GM21619 (cell line): ENCODE measurements around the gene TMPRSS5.
"Not testable (repeated sequence)": the region's sequence is repeated elsewhere in the genome, so short reads cannot be mapped to it uniquely, and the experiment has no call there.

Experiments
- ATAC-seq: cut with Tn5 transposase; IDR thresholded peaks from one replicate; pipeline ENCODE4 v1.9.1; 2021; ENCODE audit not compliant: unreplicated experiment

TMPRSS5 gene

DNA sequence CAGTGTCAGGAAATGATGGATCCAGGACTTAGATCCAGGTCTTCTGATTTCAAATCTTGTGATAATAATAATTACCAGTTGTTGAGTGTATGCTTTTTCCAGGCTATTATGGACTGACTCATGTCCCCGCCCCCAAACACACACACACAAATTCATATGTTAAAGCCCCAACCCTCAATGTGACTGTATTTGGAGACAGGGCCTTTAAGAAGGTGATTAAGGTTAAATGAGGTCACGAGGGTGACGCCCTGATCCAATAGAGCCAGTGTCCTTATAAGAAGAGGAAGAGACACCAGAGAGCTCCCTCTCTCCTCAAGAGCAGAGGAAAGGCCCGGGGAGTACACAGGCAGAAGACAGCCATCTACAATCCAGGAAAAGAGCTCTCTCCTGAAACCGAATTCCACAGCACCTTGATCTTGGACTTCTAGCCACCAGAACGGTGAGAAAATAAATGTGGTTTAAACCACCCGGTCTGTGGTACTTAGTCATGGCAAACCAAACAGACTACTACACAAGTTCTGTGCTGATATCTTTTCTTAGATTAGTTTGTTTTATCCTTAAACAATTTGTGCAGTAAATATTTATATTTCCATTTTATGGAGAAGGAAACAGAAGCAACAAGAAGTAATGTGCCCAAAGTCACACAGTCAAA is 8.2 kb downstream of the TMPRSS5 start:
- ATAC-seq = no peak

GRCh38 chr11:113697111-113697510 is 9.0 kb downstream of the TMPRSS5 start:
- ATAC-seq = no peak

GRCh38 chr11:113695207-113695606 is 10.9 kb downstream of the TMPRSS5 start:
- no peak for ATAC-seq

DNA sequence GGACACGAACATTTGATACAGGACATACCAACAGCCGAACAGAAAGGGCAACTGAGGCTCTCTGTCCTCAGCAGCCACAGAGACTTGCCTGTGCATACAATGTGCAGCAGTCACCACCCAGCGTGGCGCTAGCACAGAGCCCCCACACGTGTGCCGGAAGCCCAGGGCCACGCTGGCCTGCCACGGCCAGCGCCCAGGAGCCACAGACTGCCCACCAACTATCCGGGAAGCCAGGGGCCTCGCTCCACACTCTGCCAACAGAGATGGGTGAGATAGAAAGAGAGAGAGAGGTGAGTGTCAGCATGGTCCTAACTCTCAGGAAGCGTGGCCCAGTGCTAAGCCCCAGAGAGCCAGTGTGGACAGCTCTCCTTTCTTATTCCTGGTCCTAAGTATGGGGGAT is 11.7 kb downstream of the TMPRSS5 start:
- no peak for ATAC-seq

- ATAC-seq = no peak
These were observed 13.1 kb downstream of the TMPRSS5 start for GRCh38 chr11:113693030-113693429.

DNA sequence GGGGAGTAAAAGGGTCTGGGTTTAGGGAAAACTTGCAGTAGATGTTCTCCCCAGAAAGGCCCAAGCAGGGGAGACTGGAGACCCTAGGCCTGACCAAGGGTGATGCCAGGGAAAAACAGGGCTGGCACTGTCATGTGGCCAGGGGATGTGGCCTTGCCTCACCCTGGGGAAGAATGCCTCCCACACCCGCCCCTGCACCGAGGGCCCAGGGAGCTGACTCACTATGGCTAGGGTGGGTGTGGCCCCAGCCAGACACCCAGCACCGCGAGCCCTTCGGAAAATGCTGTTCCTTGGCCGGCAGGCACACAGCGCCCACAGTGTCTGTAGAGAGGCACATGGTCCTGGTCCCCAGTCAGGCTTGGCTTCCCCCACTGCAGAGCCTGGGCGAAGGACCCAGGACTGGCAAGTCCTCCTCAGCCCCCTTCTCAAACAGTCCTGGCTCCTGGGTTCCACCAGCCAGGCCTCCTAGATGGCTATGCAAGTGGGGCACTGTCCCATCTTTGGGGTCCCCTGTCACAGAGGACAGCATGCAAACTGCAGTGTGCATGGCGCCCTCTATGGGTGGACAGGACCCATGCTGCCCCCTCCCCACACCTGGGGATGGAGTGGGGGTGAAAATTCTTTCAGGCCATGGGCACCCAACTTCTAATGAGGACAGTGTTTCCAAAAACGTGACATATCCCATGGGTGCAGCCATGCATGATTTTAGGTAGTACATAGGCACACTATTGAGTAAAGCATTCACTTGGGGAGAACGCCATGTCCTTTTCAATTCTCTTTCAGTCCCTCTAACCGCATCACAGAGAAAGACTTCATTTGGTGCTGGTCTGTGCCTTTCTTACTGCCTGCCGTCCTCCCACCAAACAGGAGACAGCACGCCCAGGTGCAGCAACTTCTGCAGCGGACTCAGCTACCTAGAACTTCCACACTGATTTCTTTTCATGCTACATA is 15.2 kb downstream of the TMPRSS5 start:
- ATAC-seq = no peak

DNA sequence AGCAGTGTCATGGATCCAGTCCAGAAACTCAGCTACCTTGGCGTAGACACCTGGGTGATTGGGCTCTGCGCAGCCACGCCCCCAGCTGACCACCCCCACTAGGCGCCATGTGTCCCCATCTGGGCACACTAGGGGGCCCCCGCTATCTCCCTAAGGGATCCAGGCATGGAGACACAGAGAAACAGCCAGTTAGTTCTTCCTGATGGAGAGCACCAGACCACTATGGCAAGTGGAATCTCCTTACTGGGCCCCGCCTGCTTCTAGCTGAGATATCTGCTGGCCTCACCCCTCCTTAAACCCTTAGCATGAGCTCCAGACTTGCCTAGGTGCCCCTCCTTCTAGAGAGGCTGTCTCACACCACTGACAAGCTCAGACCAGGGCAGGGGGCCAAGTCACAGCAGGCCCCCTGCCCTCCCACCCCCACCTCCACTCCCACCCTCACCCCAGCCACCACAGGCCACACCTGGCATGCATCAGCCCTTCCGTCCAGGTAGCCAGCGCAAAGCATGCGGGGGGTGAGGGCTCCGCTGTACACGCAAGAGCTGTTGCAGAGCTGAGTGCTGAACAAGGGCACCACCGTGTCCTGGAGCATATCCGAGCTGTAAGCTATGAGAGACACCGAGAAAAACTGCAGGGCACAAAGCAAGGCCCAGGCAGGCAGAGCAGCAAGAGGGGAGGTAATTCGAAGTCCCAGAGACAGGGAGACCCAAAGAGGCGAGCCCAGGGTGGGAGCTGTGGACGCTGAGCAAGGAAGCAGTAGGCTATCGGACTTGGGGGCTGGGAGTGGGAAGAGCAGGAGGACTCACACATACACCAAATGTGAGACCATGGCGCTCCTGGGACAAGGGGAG is 16.1 kb downstream of the TMPRSS5 start:
- no peak for ATAC-seq

GRCh38 chr11:113685654-113686359 is 20.3 kb downstream of the TMPRSS5 start:
- peak; percentile 65 for ATAC-seq

DNA sequence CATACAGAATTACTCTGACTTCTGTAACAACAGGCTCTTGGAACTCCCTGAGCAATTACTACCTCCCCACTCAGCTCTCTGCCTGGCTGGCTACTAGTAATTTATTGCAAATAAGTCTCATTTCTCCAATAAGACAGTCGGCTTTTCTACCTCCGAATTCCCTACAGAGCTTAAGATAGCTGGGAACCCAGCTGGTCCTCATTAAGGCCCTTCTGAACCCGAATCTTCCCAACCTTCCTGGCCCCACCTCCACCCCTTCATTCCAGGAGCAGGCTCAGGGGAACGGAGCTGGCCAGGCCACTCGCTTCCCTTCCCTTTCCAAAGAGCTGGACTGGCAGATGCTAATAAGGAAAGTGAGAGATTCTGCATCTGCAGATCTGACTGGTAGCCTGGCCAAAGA is 21.6 kb downstream of the TMPRSS5 start:
- no peak for ATAC-seq

DNA sequence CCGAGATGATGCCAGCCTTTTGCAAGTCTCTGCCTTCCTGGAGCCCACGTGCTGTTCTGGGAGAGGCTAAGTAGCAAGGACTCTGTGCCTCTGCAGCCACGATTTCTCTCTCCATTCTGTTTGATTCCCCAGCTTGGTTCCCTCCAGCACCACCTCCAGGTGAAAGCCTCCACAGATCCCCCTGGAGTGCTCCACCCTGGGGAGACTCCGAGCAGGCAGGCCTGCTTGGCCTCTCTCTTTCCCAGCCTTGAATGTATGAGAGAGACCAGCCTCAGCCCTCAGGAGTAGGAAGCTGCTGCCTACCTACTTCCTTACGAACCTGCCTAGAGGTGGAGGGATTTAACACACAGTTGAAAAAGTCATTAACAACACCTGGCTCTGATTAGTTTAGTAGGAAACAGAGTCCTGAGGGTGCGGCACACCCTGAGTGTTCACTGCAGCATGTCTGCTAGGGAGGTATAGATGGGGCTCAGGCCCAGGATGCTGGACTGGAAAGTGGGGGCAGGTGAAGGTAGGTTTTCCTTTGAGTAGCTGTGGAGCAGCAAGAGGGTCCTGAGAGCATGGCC is 22.5 kb downstream of the TMPRSS5 start:
- ATAC-seq = no peak

GRCh38 chr11:113681711-113682413 is 24.2 kb downstream of the TMPRSS5 start:
- ATAC-seq = no peak

DNA sequence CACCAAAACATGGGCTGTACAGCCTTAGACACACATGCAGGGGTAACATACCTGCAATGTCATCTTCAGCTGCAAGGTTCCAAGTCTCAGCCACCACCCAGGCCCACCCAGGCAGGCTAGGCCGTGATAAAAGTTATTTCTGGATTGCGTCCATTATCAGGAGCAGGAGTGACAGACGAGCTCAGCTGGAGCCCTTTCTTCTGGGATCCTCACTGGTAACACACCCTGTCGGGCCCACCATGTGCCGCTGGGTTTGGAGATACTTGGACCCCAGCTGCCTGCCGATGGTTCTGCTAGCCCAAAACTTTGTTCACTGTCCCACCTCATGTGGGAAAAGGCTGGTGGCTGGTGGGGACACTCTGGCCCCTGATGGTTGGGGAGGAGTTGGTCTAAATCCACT is 24.8 kb downstream of the TMPRSS5 start:
- no peak for ATAC-seq

GRCh38 chr11:113677685-113678084 is 28.4 kb downstream of the TMPRSS5 start:
- ATAC-seq = no peak

- no peak for ATAC-seq
These were observed 30.5 kb downstream of the TMPRSS5 start for GRCh38 chr11:113675565-113675964.

DNA sequence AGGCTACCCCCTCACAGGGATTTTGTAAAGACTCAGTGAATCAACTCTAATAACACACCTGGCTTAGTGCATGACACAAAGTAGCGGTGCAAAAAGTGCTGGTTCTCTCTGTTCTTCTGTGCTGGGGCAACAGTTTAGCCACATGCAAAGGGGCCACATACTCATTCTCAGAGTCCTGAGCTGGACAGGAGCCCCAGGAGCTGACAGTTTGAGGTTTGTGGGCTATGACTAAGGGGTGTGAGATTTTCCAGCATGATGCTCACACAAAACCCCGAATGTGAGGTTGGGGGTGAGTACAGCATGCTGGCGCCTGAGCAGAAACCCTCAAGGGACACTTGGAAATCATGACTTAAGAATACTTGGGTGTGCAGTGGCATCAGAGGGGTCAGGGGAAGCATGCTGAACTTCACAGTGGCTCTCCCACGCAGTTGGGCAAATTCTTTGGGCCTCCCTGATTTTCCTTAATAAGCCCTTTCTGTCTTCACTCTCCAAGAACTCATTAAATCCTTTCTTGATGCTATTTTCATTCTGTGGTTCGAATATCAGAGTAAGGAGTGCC is 31.0 kb downstream of the TMPRSS5 start:
- ATAC-seq = peak; percentile 91

DNA sequence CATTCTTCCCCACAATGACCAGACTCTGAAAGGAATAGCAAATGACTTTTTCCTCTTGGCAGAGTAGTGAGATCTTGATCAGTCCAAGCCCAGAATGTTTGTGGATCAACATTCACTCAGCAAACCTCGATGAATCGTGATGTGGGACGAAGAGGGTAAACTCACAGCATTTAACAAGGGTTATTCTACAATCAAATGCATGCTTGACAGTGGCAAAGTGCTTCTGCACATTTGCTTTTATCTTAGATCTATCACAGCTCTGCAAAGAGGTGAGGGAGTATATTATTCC is 31.8 kb downstream of the TMPRSS5 start:
- no peak for ATAC-seq

DNA sequence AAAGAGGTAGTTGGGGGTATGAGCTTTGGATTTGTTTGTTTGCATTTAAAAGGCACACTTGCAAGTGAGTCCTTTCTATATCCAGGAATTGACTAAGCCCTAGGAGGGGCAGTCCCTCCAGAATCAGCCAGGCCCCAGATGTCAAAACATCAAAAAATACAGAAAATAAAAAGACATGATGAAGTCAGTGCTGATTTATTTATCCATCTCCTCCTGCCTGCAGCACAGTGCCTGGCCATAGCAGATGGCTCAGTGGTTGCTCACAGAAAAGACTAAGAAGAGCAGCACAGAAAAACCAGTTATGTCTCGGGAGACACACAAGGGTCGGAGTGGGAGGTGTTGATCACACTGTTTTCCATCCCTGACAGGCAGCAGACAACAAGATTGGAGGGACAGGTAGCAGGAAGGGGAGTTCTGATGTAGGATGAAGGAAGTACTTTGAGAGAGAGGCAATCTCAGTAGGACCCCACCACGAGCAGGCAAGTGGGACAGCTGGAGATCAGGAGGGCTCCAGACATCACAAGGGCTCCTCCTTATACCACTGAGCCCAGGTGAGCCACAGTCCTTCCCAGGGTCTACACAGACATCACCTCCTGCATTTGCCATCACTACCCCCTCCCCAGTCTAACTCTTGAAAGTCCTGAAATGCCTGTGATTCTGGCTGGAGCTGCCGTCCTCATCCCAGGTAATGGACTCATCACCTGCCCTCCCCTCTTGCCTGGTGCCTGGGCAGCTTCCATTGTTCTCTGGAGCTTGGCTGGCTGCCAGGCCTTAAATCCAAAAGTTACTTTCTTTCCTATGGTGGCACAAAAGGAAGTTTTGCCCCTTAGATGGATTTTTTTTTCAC is 32.3 kb downstream of the TMPRSS5 start:
- ATAC-seq = no peak

DNA sequence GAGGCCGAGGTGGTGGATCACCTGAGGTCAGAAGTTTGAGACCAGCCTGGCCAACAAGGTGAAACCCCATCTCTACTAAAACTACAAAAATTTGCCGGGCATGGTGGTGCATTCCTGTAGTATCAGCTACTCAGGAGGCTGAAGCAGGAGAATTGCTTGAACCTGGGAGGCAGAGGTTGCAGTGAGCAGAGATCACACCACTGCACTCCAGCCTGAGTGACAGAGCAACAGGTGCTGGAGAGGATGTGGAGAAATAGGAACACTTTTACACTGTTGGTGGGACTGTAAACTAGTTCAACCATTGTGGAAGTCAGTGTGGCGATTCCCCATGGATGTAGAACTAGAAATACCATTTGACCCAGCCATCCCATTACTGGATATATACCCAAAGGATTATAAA is 34.2 kb downstream of the TMPRSS5 start:
- not testable (repeated sequence) for ATAC-seq

DNA sequence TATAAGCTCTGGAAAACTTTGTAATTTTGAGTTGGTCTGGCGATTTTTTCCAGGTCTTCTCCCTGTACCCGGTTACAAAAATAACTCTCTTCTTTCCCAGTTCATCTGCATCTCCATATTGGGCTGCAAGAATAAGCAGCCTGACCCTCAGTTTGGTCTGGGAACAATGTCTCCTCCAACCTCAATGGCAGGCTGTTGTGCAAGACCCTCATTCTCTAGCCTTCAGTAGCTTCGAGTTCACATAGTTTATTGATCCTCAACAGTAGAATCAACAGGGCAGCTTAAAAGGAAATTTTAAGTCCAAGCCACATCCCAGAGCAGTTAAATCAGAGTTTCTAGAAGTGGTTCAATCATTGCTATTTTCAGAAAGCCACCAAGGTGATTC is 35.3 kb downstream of the TMPRSS5 start:
- no peak for ATAC-seq
